K562 (cell line): ENCODE data around the gene NT5DC4. TPM values are rescaled to one million over a fixed set of nuclear protein-coding genes. Genes with fewer than 3 reads are reported as not detected.

Source experiments
- BCOR ChIP-seq: fragments of 450-650 bp; IDR thresholded peaks from 2 replicates; pipeline ENCODE4 v1.6.1; 2016
- BRF2 ChIP-seq: IDR thresholded peaks from 3 replicates; pipeline ENCODE4 v1.6.1; 2011; ENCODE audit warnings: borderline replicate concordance, mild to moderate bottlenecking; ENCODE audit not compliant: insufficient read length, insufficient read depth
- CBFA2T2 ChIP-seq: fragments of 450-650 bp; conservative IDR thresholded peaks from 2 replicates; pipeline ENCODE4 v1.6.1; 2017; ENCODE audit warnings: mild to moderate bottlenecking
- CBX3 ChIP-seq, 2 experiments: IDR thresholded peaks; 1 replicate in 1 of 2; 2 replicates in 1 of 2; pipeline ENCODE4 v1.6.1; 2012; ENCODE audit warnings: inconsistent platforms in 2 of 2, low read length in 2 of 2, borderline replicate concordance in 1 of 2, control low read depth in 1 of 2
- CHD1 ChIP-seq: fragments of 200-600 bp; sonication (generic); IDR thresholded peaks from one replicate; pipeline ENCODE4 v1.6.1; 2012; ENCODE audit warnings: mild to moderate bottlenecking, moderate library complexity, low read length, inconsistent platforms
- FOXM1 ChIP-seq, 2 experiments: fragments of 450-650 bp in 1 of 2; sonication (generic) in 1 of 2; formaldehyde crosslinking in 1 of 2; IDR thresholded peaks; 2 replicates each; pipeline versions ENCODE4 v1.6.1 to v1.9.0; 2017 to 2022; ENCODE audit warnings: low read depth in 2 of 2, mild to moderate bottlenecking in 2 of 2, missing genetic modification reagents in 1 of 2, moderate library complexity in 1 of 2
- HMGN3 ChIP-seq: IDR thresholded peaks from 2 replicates; pipeline ENCODE4 v1.6.1; 2011; ENCODE audit warnings: borderline replicate concordance, low read depth, mild to moderate bottlenecking, mixed read lengths, low read length; ENCODE audit not compliant: insufficient read length; ENCODE audit errors: extremely low read depth
- MAZ ChIP-seq, 2 experiments: fragments of 450-650 bp in 1 of 2; sonication (generic) in 1 of 2; formaldehyde crosslinking; IDR thresholded peaks in 1 of 2; conservative IDR thresholded peaks in 1 of 2; 2 replicates each; pipeline versions ENCODE4 v1.4.0 to v1.5.0; 2020; ENCODE audit warnings: mild to moderate bottlenecking in 1 of 2, missing genetic modification reagents in 1 of 2
- MXI1 ChIP-seq: IDR thresholded peaks from 2 replicates; pipeline ENCODE4 v1.6.1; 2011; ENCODE audit warnings: low read depth, mild to moderate bottlenecking, improper control_type of control experiment, low read length
- PHF20 ChIP-seq: fragments of 450-650 bp; IDR thresholded peaks from 2 replicates; pipeline ENCODE4 v1.6.1; 2018; ENCODE audit not compliant: partially characterized antibody
- SNAPC5 ChIP-seq: fragments of 250-450 bp; sonication (Bioruptor Pico); IDR thresholded peaks from 2 replicates; pipeline ENCODE4 v1.8.0; 2021; ENCODE audit warnings: moderate library complexity, mild to moderate bottlenecking, inconsistent platforms
- ZNF197 ChIP-seq: fragments of 200-800 bp; sonication (Bioruptor generic); IDR thresholded peaks from 2 replicates; pipeline ENCODE4 v1.6.1; 2016; ENCODE audit warnings: low read depth, missing genetic modification characterization, missing compliant biosample characterization
- ZNF311 ChIP-seq: fragments of 250-450 bp; sonication (Bioruptor Pico); IDR thresholded peaks from 2 replicates; pipeline ENCODE4 v1.4.0; 2020; ENCODE audit warnings: mild to moderate bottlenecking, moderate library complexity
- ZNF639 ChIP-seq, 2 experiments: fragments of 200-800 bp in 1 of 2; sonication (Bioruptor generic) in 1 of 2; sonication (generic) in 1 of 2; formaldehyde crosslinking in 1 of 2; IDR thresholded peaks in 1 of 2; conservative IDR thresholded peaks in 1 of 2; 2 replicates each; pipeline versions ENCODE4 v1.5.0 to v1.6.1; 2016 to 2020; ENCODE audit warnings: missing compliant biosample characterization in 1 of 2, missing genetic modification characterization in 1 of 2, missing genetic modification reagents in 1 of 2
- ZNF766 ChIP-seq: fragments of 200-800 bp; sonication (Bioruptor generic); conservative IDR thresholded peaks from 2 replicates; pipeline ENCODE4 v1.6.1; 2016; ENCODE audit warnings: missing genetic modification characterization, missing compliant biosample characterization
- polyA plus RNA-seq, 8 experiments: library from polyadenylated mRNA; depleted of rRNA in 4 of 8; stranded (reverse) in 5 of 8; unstranded in 3 of 8; fragments of >200 nt; fragmentation: Nextera tagmentation in 2 of 8; fragmentation: Illumina TruSeq in 1 of 8; extraction: Ambion mirVana in 2 of 8; extraction: Trizol in 1 of 8; gene quantifications; 2 replicates each; pipeline versions ENCODE4 v1.2.1 to v1.2.3, GENCODE V29; 2011 to 2014; ENCODE audit warnings: inconsistent platforms in 1 of 8, missing spikeins in 1 of 8
- total RNA-seq, 7 experiments: library from RNA; depleted of rRNA in 6 of 7; stranded (reverse); fragments of >200 nt in 6 of 7; fragmentation: Illumina TruSeq in 2 of 7; extraction: Trizol in 2 of 7; gene quantifications; 2 replicates each; pipeline versions ENCODE4 v1.2.1 to v1.2.3, GENCODE V29; 2011 to 2021; ENCODE audit warnings: low replicate concordance in 1 of 7

NT5DC4 gene
- total and polyA plus RNA-seq, 9 of the 15 experiments (the other 6 are each of a cell fraction or from before 2014, with no cell fraction given): 0.44 to 6.9 (median 2.5) TPM

- TF ChIP-seq CHD1 (peak; percentile 54), MXI1 (peak; percentile 41; the same call in 1 of the 2 replicates), ZNF766 (CRISPR knock-in tag) (no peak), CBX3 (IDR thresholded peaks at IDR 0.05; ENCODE audit: borderline replicate concordance in 1 of 2, low read length in 2 of 2) (peak in 1 of 2 experiments; percentile 24; a peak in 1 of 3 replicates), SNAPC5 (no peak), FOXM1 (IDR thresholded peaks at IDR 0.05; ENCODE audit: low read depth) (peak; percentile 100), FOXM1 (CRISPR knock-in tag; IDR thresholded peaks at IDR 0.05; ENCODE audit: low read depth) (peak; percentile 99), MAZ (CRISPR knock-in tag; conservative IDR thresholded peaks at IDR 0.05 in 1 of 2, IDR thresholded peaks at IDR 0.05 in 1 of 2) (peak; percentile 42 to 61; a peak in 3 of 4 replicates), ZNF197 (CRISPR knock-in tag) (no peak), BCOR (no peak), HMGN3 (peak; percentile 56), ZNF311 (CRISPR knock-in tag) (no peak), CBFA2T2 (no peak), ZNF639 (CRISPR knock-in tag; conservative IDR thresholded peaks at IDR 0.05 in 1 of 2, IDR thresholded peaks at IDR 0.05 in 1 of 2) (peak in 1 of 2 experiments; percentile 50; a peak in 1 of 4 replicates), PHF20 (peak; percentile 36), BRF2 (no peak)
Measured at GRCh38 chr2:112764071-112765044, 43.5 kb downstream of the NT5DC4 start, which contains the start of gene CKAP2L (continued).
